Measurements from ENCODE around the gene AMN.

Gene AMN

DNA sequence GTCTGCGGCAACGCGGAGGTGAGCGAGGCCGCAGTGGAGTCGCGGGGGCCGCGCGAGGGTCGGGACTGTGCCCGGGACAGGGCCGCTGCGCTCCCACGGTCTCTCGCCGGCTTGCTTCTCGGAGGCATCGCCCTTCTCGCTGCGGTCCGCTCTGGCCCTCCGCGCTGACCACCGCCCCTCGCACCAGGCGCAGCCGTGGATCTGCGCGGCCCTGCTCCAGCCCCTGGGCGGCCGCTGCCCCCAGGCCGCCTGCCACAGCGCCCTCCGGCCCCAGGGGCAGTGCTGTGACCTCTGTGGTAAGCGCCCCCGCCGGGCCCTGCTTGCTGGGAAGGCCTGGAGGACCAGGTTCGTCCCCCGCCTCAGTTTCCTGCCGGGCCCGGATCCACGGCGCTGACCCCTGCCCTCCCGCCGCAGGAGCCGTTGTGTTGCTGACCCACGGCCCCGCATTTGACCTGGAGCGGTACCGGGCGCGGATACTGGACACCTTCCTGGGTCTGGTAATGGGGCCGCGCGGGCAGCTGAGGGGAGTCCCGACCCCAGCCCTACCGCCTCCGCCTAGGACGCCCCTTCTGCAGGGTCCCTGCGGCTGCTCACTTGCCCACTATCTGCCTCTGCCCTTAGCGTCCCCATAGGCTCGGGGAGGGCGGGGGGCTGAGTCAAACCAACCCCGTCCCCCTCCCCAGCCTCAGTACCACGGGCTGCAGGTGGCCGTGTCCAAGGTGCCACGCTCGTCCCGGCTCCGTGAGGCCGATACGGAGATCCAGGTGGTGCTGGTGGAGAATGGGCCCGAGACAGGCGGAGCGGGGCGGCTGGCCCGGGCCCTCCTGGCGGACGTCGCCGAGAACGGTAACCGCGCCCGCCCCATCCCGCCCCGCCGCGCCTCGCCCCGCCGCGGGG, 7.0 kb downstream of the AMN start:
- no peak for DNase-seq

DNA sequence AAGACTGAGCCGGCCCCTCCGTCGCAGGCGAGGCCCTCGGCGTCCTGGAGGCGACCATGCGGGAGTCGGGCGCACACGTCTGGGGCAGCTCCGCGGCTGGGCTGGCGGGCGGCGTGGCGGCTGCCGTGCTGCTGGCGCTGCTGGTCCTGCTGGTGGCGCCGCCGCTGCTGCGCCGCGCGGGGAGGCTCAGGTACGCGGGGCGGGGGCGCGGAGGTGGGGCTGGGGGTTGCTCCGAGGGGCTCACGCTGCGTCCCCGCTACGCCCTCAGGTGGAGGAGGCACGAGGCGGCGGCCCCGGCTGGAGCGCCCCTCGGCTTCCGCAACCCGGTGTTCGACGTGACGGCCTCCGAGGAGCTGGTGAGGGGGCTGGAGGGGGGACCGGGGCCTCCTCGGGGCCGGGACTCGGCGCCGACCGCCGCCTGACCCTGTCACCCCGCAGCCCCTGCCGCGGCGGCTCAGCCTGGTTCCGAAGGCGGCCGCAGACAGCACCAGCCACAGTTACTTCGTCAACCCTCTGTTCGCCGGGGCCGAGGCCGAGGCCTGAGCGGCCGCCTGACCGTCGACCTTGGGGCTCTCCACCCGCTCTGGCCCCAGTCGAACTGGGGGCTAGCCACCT, 7.8 kb downstream of the AMN start:
- DNase-seq: no peak

- no peak for DNase-seq
These were observed 8.5 kb downstream of the AMN start for GRCh38 chr14:102930753-102931579.

DNA sequence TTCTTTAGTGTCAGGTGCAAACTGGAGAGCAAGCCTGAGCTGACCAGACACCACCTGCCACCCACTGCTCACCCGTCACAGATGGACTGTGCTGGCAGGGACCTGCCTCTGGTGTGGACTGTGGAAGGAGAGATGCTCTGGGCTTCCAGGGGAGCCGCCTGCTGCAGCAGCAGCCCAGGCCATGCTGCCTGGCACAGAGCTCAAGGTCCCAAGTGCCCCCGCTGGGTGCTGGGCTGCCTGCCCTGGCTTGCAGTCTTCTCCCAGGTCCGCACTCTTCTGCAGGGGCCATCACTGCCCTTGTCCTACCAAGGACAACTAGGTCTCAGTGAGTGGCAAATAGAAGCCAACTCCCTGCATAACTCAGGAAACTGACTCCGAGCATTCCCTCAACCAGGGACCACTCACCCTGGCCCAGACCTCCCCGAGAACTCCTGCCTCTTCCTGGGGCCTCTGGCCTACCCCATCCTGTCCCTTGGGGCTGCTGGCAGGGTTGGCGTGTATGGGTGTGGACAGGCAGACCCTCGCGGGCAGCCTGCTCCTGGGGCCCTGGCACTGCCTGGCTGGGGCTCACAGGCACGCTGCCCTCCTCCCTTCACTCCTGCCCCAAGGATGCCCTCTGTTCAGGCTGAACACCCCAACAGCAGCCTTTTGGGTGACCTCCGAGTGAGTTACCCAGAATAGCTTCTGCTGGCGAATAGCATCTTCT, 9.3 kb downstream of the AMN start:
- DNase-seq: no peak

DNA sequence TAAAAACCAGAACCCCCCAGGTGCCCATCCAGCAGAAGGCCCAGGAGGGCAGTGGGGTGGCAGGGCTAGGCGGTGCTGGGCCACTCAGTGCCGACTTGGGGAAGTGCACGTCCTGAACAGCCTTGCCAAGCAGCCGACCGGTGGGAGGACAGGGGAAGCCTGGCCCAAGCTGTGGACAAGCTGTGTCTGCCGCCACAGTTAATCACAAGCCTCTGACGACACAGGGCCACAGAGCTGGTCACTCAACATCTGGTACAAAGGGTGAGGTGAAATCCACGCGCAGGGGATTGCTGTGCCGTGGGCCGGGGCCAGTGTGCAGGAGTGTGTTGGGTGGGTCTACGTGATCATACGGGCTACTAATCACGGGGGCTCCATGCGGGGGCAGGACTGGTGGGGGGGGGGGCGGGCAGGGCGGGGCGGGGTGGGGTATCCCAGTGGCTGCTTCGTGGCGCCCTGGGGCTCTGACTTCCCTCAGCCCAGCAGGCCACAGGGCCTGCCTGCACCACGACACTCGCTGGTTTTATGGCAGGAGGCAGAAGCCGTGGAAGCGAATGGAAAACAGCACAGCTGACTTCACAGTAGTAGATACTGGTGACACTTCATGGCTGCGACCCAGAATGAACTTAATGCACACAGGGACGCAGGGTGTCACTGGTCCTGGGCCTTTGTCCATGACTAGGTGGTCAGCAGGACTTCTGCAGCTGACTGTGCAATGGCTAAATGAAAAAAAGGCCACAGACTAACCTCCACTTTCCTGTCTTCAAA, 10.2 kb downstream of the AMN start:
- no peak for DNase-seq

DNA sequence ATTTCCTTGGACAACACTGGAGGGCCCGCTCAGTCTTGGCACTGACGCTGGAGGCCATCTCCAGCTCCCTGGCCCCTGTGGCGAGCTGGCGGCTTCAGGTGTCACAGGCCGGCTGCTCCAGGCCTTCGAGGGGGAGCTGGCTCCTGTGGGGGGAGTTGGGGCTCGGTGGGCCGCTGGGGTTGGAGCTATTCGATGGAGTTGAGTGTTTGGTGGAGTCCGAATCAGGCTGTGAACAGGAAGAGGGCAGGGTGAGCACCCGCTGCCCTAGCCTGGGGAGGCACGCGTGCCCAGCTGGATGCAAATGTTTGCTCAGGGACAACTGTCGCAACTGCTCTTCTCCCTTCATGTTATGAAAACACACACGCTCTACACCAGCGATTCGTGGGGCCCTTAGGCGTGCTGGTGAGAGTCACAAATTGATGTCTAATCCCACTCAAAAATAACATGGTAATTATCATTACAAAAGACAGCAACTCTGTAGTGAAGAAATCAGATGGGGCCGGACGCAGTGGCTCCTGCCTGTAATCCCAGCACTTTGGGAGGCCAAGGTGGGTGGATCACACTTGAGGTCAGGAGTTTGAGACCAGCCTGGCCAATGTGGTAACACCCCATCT, 11.3 kb downstream of the AMN start:
- no peak for DNase-seq

- no peak for DNase-seq
These were observed 13.3 kb downstream of the AMN start for GRCh38 chr14:102935756-102936155.

DNA sequence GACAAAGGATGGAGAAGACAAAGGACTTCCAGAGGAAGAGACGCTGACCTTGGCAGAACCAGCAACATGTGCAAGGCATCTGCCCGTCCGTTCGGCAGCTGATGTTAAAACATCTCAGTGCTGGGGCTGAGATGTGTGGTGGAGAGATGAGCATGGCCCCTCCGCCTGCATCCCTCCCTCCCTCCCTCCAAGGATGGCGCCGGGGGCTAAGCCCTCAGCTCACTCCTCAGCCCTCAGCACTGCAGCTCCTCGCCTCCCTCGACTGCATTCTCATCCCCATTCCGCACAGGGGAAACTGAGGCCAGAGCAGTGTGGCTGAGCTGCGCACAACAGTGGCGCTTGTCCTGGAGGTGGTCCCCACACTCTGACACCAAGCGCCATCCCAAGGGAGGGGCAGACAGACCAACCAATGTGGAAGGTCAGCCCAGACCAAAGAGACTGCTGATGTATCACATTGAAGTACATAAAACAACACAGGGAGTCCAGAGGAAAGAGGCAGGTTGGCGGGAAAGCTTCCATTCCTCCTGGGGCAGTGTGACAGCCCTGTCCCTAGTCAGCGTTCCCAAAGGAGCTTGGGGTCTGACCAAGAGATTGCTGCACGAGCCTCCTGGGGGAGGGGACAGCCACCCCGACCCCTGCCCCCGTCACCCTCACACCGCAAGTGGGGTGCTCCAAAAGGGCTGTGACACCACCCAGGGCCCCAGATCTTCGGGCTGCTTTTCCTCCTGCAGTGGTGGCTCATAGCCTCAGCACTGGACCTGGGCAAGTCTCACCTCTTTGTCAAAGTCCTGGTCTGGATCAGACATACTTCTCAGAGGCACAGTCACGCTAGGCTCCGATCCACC, 15.1 kb downstream of the AMN start:
- no peak for DNase-seq

DNA sequence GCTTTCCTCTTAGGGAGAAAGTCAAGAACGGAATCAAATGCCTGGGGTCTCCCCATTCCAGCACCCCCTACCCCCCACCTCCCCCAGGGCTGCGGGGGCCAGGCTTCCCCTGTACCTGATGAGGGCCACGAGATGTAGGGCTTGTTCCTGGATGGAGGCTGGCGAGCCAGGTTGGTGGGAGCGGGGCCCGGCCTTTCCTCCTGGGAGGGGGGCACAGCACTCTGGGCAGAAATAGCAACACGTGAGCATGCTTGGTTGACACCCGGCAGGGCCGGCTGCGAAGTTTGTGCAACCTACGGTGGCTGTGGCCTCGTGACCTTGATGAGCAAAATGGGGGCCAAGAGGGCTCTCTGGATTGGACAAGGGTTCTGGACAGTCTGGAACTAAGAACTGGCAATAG, 15.7 kb downstream of the AMN start:
- DNase-seq: no peak

- no peak for DNase-seq
These were observed 16.9 kb downstream of the AMN start for GRCh38 chr14:102939329-102939728.

DNA sequence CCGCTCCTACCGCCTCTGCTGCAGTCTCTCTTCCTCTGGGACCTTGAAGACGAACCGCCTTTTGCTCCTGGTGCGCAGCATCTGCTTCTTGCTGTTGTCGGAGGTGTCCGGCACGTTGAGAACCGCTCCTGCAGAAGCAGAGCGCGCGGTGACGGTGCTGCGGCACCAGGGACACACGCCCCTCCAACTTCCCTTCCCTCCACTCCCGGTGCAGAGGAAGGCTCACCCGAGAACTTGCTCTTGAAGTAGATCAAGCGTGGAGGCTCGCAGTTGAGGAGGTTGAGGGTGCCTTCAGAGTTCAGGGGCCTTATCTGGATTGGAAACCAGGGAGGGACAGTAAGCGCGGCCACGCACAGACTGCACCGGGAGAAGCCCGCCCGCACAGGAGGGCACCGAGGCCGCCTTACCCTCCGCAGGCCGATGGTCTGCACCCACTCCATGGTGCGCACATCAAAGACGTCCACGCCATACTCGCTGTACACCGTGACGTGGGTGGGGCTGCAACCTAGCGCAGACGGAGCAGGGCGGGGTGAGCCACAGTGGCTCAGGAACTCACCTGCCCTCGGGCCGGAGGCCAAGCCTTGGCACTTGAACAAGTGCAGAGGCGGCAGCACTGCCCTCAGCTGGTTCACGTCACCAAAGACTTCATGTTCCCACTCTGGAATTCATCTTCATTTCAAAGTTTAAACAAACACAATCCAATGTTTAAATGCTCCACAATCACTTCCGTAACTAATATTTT, 17.5 kb downstream of the AMN start:
- DNase-seq: no peak

- no peak for DNase-seq
These were observed 18.4 kb downstream of the AMN start for GRCh38 chr14:102940729-102941362.

GRCh38 chr14:102941419-102942011, 19.1 kb downstream of the AMN start:
- DNase-seq: no peak

DNA sequence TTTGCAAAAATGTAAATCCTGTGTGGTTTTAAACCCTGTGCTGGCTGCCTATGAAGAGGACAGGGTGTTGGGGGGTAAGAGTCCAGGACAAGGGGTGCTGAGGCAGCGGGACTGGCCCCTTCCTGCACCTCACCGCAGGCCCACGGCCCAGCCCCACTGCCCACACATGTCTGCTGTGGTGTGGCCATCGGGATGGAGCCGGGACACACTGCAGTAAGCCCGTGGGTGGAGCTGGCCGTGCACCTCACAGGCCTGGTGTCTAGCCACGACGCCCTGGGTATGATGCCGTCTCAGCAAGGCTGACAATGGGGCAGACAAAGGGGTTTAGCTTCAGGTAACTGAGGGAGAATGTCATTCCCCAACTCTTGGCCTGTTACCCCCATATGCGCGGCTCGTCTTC, 19.6 kb downstream of the AMN start:
- DNase-seq: no peak

DNA sequence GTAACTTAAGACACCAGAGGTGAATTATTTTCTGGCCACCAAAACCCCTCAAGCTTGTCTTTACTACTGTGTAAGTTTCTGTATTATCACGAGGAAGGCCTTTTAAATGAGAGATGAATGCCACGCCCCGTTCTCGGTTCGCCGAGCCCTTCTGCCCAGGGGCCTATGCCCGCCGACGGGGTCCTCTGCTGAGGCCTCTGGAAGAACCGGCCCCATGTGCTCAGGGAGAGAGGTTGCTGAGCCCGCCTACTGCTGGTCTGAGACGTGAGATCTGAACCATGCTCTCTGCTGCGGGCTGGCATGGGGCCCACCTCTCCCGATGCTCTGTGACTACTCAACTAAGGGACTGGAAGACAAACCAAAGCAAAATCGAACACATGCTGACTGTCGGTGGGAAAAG, 21.0 kb downstream of the AMN start:
- DNase-seq: no peak

GRCh38 chr14:102943979-102944378, 21.5 kb downstream of the AMN start:
- no peak for DNase-seq

DNA sequence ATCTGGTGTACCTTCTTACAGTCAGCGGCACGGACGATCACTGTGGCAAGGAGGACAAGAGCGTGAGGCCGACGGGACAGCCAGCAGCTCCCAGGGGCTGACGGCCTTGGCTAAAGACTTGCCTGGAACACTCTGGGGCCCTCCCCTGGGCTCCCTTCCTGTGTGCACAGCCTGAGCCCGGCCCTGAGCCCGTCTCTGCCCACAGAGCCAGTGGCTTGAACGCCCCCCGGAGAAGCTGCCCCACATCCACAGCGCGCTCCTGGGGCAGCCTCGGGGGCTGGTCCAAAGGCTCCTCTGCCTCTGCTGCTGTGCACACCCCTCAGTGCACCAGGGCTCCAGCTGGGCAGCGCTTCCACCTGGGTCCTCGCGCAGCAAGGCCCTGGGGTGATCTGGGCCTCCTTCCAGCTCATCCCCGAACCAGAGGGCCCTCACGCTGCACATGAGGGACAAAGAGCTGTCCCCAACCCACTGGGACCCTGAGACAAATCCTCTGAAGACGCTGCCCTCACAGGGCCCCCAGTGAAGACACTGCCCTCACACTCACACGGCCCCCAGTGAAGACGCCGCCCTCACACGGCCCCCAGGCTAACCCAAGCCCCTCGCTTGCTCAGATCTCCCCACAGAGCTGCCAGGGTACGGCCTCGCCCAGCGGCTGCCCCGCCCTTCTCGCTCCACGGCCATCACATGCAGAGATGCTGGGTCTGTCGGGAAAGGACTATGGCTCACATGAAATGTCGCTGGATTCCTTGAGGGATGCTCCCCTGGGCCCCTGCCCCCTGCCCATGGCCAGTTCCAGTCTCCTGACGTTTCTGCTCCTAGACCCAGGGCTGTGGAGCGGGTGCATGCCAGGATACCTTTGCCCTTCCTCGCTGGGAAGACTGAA, 22.2 kb downstream of the AMN start:
- no peak for DNase-seq
